SK-N-SH (cell line): Measurements from ENCODE around the gene TRMT44. TPM values are rescaled to one million over a fixed set of nuclear protein-coding genes. Genes with fewer than 3 reads are reported as not detected.
A peak's percentile ranks its signal among the peaks of the same experiment; 100 is the strongest.

Experiments
- CTCF ChIA-PET: fragments of 300-600, 350-600 bp; formaldehyde crosslinking; extraction: SDS; loops from one replicate; lab custom pipeline; 2021; lab: Yijun Ruan, JAX
- POLR2A ChIA-PET: fragments of 350-600 bp; sonication (Branson Sonifier 250); formaldehyde crosslinking; extraction: SDS; loops from one replicate; lab custom pipeline; 2020; ENCODE audit warnings: antibody characterized with exemption, inconsistent platforms; lab: Yijun Ruan, JAX
- DNase-seq: peaks from one replicate; pipeline ENCODE4 v3.0.0; 2012
- H2AFZ ChIP-seq: fragments of 200-600 bp; sonication (generic); 2 replicates; pipeline ENCODE4 v1.8.1; 2016; ENCODE audit warnings: antibody characterized with exemption, mild to moderate bottlenecking, low read depth
- H3F3A ChIP-seq: fragments of 200-600 bp; sonication (generic); replicated peaks from 2 replicates; pipeline ENCODE3; 2016; ENCODE audit warnings: antibody characterized with exemption, mild to moderate bottlenecking; ENCODE audit not compliant: insufficient read depth
- H3K27ac ChIP-seq, 2 experiments: fragments of 200-500 bp in 1 of 2; fragments of 200-600 bp in 1 of 2; sonication (Bioruptor generic) in 1 of 2; sonication (generic), shearing (Covaris generic) in 1 of 2; 2 replicates each; pipeline versions ENCODE4 v1.5.1 to v1.6.1; 2014 to 2016; ENCODE audit warnings: low read depth in 2 of 2, inconsistent platforms in 1 of 2, low read length in 1 of 2, mild to moderate bottlenecking in 1 of 2, mixed read lengths in 1 of 2
- H3K27me3 ChIP-seq: fragments of 200-600 bp; sonication (generic), shearing (Covaris generic); 2 replicates; pipeline ENCODE4 v1.6.1; 2016; ENCODE audit warnings: mixed run types; ENCODE audit not compliant: insufficient read depth
- H3K36me3 ChIP-seq, 2 experiments: fragments of 200-500 bp in 1 of 2; fragments of 200-600 bp in 1 of 2; sonication (Bioruptor generic) in 1 of 2; sonication (generic) in 1 of 2; replicated peaks in 1 of 2; 2 replicates each; pipeline versions ENCODE3 to v1.5.1; 2014 to 2016; ENCODE audit warnings: low read length in 1 of 2, mild to moderate bottlenecking in 1 of 2; ENCODE audit not compliant: insufficient read depth in 2 of 2, control insufficient read depth in 1 of 2
- H3K4me1 ChIP-seq, 2 experiments: fragments of 200-500 bp in 1 of 2; fragments of 200-600 bp in 1 of 2; sonication (Bioruptor generic) in 1 of 2; sonication (generic), shearing (Covaris generic) in 1 of 2; 2 replicates each; pipeline versions ENCODE4 v1.5.1 to v1.6.1; 2014 to 2016; ENCODE audit warnings: low read depth in 1 of 2, low read length in 1 of 2, mixed run types in 1 of 2; ENCODE audit not compliant: insufficient read depth in 2 of 2, control insufficient read depth in 1 of 2
- H3K4me2 ChIP-seq: fragments of 200-600 bp; sonication (generic), shearing (Covaris generic); 2 replicates; pipeline ENCODE4 v1.6.1; 2017; ENCODE audit warnings: mixed run types
- H3K4me3 ChIP-seq, 2 experiments: fragments of 200-500 bp in 1 of 2; fragments of 200-600 bp in 1 of 2; sonication (Bioruptor generic) in 1 of 2; sonication (generic), shearing (Covaris generic) in 1 of 2; 2 replicates each; pipeline versions ENCODE4 v1.5.1 to v1.8.1; 2014 to 2016; ENCODE audit warnings: low read depth in 2 of 2, inconsistent platforms in 1 of 2, low read length in 1 of 2, mild to moderate bottlenecking in 1 of 2, mixed read lengths in 1 of 2, moderate library complexity in 1 of 2
- H3K79me2 ChIP-seq: fragments of 200-600 bp; sonication (generic); 2 replicates; pipeline ENCODE4 v1.8.1; 2017; ENCODE audit warnings: mild to moderate bottlenecking; ENCODE audit not compliant: insufficient read depth
- H3K9ac ChIP-seq: fragments of 200-600 bp; sonication (generic); 2 replicates; pipeline ENCODE4 v1.6.1; 2017; ENCODE audit warnings: mixed run types
- H3K9me2 ChIP-seq: fragments of 200-600 bp; sonication (generic); 2 replicates; pipeline ENCODE4 v1.6.1; 2017; ENCODE audit warnings: mixed run types
- H3K9me3 ChIP-seq: fragments of 200-600 bp; sonication (generic); 2 replicates; pipeline ENCODE4 v1.6.1; 2017; ENCODE audit warnings: mixed run types, mild to moderate bottlenecking, moderate library complexity
- H4K20me1 ChIP-seq: fragments of 200-600 bp; sonication (generic); 2 replicates; pipeline ENCODE4 v1.6.1; 2017; ENCODE audit warnings: mild to moderate bottlenecking, mixed run types; ENCODE audit not compliant: insufficient read depth
- CHD2 ChIP-seq: fragments of 150-350 bp; IDR thresholded peaks from 2 replicates; pipeline ENCODE4 v1.6.1; 2018; ENCODE audit warnings: low read length; ENCODE audit not compliant: partially characterized antibody
- ELF1 ChIP-seq: IDR thresholded peaks from 2 replicates; pipeline ENCODE4 v1.4.0; 2012
- EZH2phosphoT487 ChIP-seq: fragments of 200-600 bp; sonication (generic); IDR thresholded peaks from 2 replicates; pipeline ENCODE4 v1.6.1; 2017; ENCODE audit warnings: low read depth, mixed run types, mild to moderate bottlenecking, antibody characterized with exemption, moderate library complexity, borderline replicate concordance
- FOXJ3 ChIP-seq: sonication (generic); formaldehyde crosslinking; IDR thresholded peaks from 2 replicates; pipeline ENCODE4 v1.5.1; 2020; ENCODE audit warnings: mild to moderate bottlenecking, missing genetic modification reagents
- FOXM1 ChIP-seq: IDR thresholded peaks from 2 replicates; pipeline ENCODE4 v1.4.0; 2012; ENCODE audit warnings: low read depth, mild to moderate bottlenecking
- GATA2 ChIP-seq: sonication (generic); formaldehyde crosslinking; IDR thresholded peaks from 2 replicates; pipeline ENCODE4 v1.5.0; 2020; ENCODE audit warnings: mild to moderate bottlenecking, missing genetic modification reagents
- JUND ChIP-seq: IDR thresholded peaks from 2 replicates; pipeline ENCODE4 v1.4.0; 2012
- MAX ChIP-seq: IDR thresholded peaks from 2 replicates; pipeline ENCODE4 v1.4.0; 2012; ENCODE audit warnings: low read depth
- MEF2A ChIP-seq: IDR thresholded peaks from 2 replicates; pipeline ENCODE4 v1.4.0; 2012; ENCODE audit warnings: low read depth, borderline replicate concordance
- NFIC ChIP-seq: IDR thresholded peaks from 2 replicates; pipeline ENCODE4 v1.4.0; 2012; ENCODE audit warnings: borderline replicate concordance
- NRF1 ChIP-seq: IDR thresholded peaks from 2 replicates; pipeline ENCODE4 v1.6.1; 2012; ENCODE audit warnings: low read depth, mild to moderate bottlenecking, low read length
- PBX3 ChIP-seq: IDR thresholded peaks from 2 replicates; pipeline ENCODE4; 2012
- RCOR1 ChIP-seq: fragments of 150-350 bp; IDR thresholded peaks from 2 replicates; pipeline ENCODE4 v1.6.1; 2017; ENCODE audit warnings: antibody characterized with exemption, low read length
- RXRA ChIP-seq: IDR thresholded peaks from 2 replicates; pipeline ENCODE4 v1.4.0; 2012; ENCODE audit warnings: low read depth, mild to moderate bottlenecking, borderline replicate concordance
- SIN3A ChIP-seq: IDR thresholded peaks from 2 replicates; pipeline ENCODE4 v1.6.1; 2012; ENCODE audit warnings: low read depth, mild to moderate bottlenecking, low read length, moderate library complexity, borderline replicate concordance
- TCF12 ChIP-seq: IDR thresholded peaks from 2 replicates; pipeline ENCODE4 v1.4.0; 2012
- TEAD4 ChIP-seq: IDR thresholded peaks from 2 replicates; pipeline ENCODE4 v1.4.0; 2012; ENCODE audit warnings: mild to moderate bottlenecking, borderline replicate concordance; ENCODE audit not compliant: insufficient read depth
- USF1 ChIP-seq: IDR thresholded peaks from 2 replicates; pipeline ENCODE4 v1.4.0; 2012; ENCODE audit warnings: low read depth, borderline replicate concordance
- USF2 ChIP-seq: fragments of 150-350 bp; IDR thresholded peaks from 2 replicates; pipeline ENCODE4 v1.6.1; 2017; ENCODE audit warnings: antibody characterized with exemption, low read length, low read depth, borderline replicate concordance
- ZBTB33 ChIP-seq: IDR thresholded peaks from 2 replicates; pipeline ENCODE4 v1.4.0; 2012; ENCODE audit warnings: low read depth, borderline replicate concordance
- WGBS: methylation state at CpG from one replicate; pipeline ENCODE4 v1.1.6; 2017; ENCODE audit warnings: low lambda C conversion rate; 5-methylcytosine and 5-hydroxymethylcytosine counted together
- polyA plus RNA-seq, 3 experiments: library from polyadenylated mRNA; depleted of rRNA; stranded (reverse); fragments of >200 nt; gene quantifications; 2 replicates each; pipeline ENCODE4 v1.2.3, GENCODE V29; 2012

TRMT44 gene
- polyA plus RNA-seq, 1 of the 3 experiments (the other 2 are of a cell fraction), result 6.0 TPM

DNA sequence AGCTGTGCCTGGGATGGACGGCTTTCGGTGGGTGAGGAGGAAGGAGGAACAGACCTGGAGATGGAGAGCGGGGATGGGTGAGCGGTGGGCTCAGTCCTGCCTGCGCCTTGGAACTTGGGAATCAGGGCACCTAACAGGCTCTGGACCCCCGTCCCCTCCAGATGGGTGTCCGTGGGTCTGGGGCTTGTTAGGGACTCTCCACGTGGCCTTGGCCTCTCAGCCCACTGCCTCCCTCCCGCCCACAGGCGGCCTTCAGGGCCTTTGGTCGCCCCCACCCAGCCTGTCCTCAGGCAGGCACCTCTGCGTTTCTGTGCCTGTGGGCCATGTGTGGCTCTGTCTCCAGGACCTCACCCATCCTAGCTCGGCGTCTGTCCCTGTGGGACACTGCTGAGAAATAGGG lies 29.0 kb downstream of the TRMT44 start:
- no peaks in the 10 kb centered on the region for H3K9me3 ChIP-seq
- WGBS, result 93% methylated on average over 12 of the region's 14 CpGs
- no peak overlapping the region for H3K27ac ChIP-seq
- H4K20me1 ChIP-seq, result no peaks in the 10 kb centered on the region
- H3K4me1 ChIP-seq, result no peaks in the 10 kb centered on the region
- no peaks in the 10 kb centered on the region for H3K79me2 ChIP-seq
- peaks cover 5% of the 10 kb centered on the region for H3F3A ChIP-seq
- CTCF ChIA-PET, result interaction anchor here (1.0 to 4.5 kb wide), 20 partner anchors 8 to 1398 kb away, joined by 3 to 54 read pairs (median 6); partner anchors contain the start of gene CPZ
- DNase-seq, result peak; percentile 17
- H3K4me2 ChIP-seq, result no peak overlapping the region
- H2AFZ ChIP-seq, result no peak overlapping the region
- H3K9me2 ChIP-seq, result no peaks in the 10 kb centered on the region
- no peak for TF ChIP-seq ZBTB33
- TF ChIP-seq CHD2, result no peak
- TF ChIP-seq TCF12, result no peak
- TF ChIP-seq FOXJ3 (CRISPR knock-in tag), result no peak
- TF ChIP-seq TEAD4, result no peak
- no peak for TF ChIP-seq EZH2phosphoT487
- TF ChIP-seq NFIC, result no peak
- no peak for TF ChIP-seq FOXM1
- H3K27me3 ChIP-seq, result no peaks in the 10 kb centered on the region
- no peak overlapping the region for H3K4me3 ChIP-seq
- peaks cover 3 to 48% of the 10 kb centered on the region in 2 experiments for H3K36me3 ChIP-seq
- no peak overlapping the region for H3K9ac ChIP-seq
- POLR2A ChIA-PET, result no interaction called here

- TF ChIP-seq USF2 (no peak), ELF1 (no peak), GATA2 (no peak), EZH2phosphoT487 (no peak), MAX (no peak), RCOR1 (no peak), FOXJ3 (CRISPR knock-in tag) (no peak), SIN3A (no peak), PBX3 (no peak), NRF1 (no peak), USF1 (no peak), JUND (no peak), RXRA (no peak), TEAD4 (no peak), MEF2A (no peak)
- Histone ChIP-seq H3K9me2 (no peaks in the 10 kb centered on the region), H3K79me2 (no peaks in the 10 kb centered on the region), H2AFZ (no peak overlapping the region), H3K9me3 (no peaks in the 10 kb centered on the region), H3K36me3 (peaks cover 3 to 40% of the 10 kb centered on the region in 2 experiments), H3K9ac (no peak overlapping the region), H3K4me1 (no peaks in the 10 kb centered on the region), H4K20me1 (no peaks in the 10 kb centered on the region), H3K27me3 (no peaks in the 10 kb centered on the region), H3K4me3 (no peak overlapping the region), H3K27ac (no peak overlapping the region), H3F3A (peaks cover 5% of the 10 kb centered on the region), H3K4me2 (no peak overlapping the region)
- WGBS, result 96% methylated on average over 13 of the region's 14 CpGs
- DNase-seq, result no peak
- POLR2A ChIA-PET, result no interaction called here
- CTCF ChIA-PET, result interaction anchor here (1.3 to 4.5 kb wide), 5 partner anchors 32 to 447 kb away, joined by 3 to 54 read pairs (median 11); partner anchors contain the start of gene CPZ
Observed at GRCh38 chr4:8470451-8471024, 30.0 kb downstream of the TRMT44 start.
